SU-DHL-6 (cell line): ENCODE results near the gene RAB11B.

ENCODE experiments used
- EZH2phosphoT487 ChIP-seq: fragments of 200-600 bp; sonication (generic), shearing (Covaris generic); conservative IDR thresholded peaks from 2 replicates; pipeline ENCODE4 v1.6.1; 2018; ENCODE audit warnings: mild to moderate bottlenecking, antibody characterized with exemption, low read length, moderate library complexity, mixed read lengths
- TF ChIP-seq, protein P1 (sequence below): fragments of 200-600 bp; sonication (generic); IDR thresholded peaks from one replicate; pipeline ENCODE4 v1.5.1; 2017; ENCODE audit warnings: antibody characterized with exemption, mild to moderate bottlenecking, low read length, moderate library complexity; ENCODE audit not compliant: insufficient read depth, poor library complexity, severe bottlenecking

DNA sequence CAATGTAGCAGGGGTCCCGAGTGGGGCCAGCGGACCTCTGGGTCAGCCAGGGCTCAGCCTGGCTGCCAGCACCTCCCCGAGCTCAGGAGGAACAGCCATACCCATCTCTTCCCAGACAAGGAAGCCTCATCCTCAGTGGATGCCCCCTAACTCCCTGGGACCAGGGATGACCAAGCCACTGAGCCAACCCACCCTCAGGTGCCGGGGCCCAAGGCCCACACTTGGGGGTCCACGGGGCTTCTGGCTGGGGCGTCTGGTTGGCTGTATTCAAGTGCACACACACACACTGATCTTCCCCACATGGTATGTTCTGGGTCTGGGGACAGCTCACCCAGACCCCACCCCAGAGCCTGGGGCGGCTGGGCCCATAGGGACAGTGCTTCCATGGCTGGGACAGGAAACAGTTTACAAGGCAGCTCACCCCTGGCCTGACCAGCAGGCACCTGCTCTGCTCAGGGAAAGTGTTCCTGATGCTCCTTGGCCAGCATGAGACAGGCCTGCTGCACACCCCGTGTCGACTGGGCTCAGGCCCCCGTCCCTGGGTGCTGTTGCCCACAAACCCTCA lies 7.7 kb downstream of the RAB11B start:
- TF ChIP-seq, protein P1, sequence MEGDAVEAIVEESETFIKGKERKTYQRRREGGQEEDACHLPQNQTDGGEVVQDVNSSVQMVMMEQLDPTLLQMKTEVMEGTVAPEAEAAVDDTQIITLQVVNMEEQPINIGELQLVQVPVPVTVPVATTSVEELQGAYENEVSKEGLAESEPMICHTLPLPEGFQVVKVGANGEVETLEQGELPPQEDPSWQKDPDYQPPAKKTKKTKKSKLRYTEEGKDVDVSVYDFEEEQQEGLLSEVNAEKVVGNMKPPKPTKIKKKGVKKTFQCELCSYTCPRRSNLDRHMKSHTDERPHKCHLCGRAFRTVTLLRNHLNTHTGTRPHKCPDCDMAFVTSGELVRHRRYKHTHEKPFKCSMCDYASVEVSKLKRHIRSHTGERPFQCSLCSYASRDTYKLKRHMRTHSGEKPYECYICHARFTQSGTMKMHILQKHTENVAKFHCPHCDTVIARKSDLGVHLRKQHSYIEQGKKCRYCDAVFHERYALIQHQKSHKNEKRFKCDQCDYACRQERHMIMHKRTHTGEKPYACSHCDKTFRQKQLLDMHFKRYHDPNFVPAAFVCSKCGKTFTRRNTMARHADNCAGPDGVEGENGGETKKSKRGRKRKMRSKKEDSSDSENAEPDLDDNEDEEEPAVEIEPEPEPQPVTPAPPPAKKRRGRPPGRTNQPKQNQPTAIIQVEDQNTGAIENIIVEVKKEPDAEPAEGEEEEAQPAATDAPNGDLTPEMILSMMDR, result no peak
- no peak for TF ChIP-seq EZH2phosphoT487
